Spleen (tissue), 11 donors: ENCODE measurements around the gene ROR1. TPM values are rescaled to one million over a fixed set of nuclear protein-coding genes. Genes with fewer than 3 reads are reported as not detected.
A peak's percentile ranks its signal among the peaks of the same experiment; 100 is the strongest.

Experiments used
- DNase-seq: peaks from one replicate; pipeline ENCODE4 v3.0.0-alpha.2; 2020
- H3K27ac ChIP-seq, 8 donors: fragments of 200-600 bp; sonication (generic) in 7 of 8; 1 replicate in 4 of 8; 2 replicates in 4 of 8; pipeline versions ENCODE4 v1.5.0 to v1.8.0; 2016 to 2021; ENCODE audit warnings: inconsistent platforms in 4 of 8, mild to moderate bottlenecking in 4 of 8, moderate library complexity in 1 of 8
- H3K27me3 ChIP-seq, 7 donors: fragments of 200-600 bp; sonication (generic) in 6 of 7; replicated peaks in 1 of 7; 1 replicate in 4 of 7; 2 replicates in 3 of 7; pipeline versions ENCODE4 v1.5.0 to v1.8.0; 2016 to 2021; ENCODE audit warnings: inconsistent platforms in 3 of 7, mild to moderate bottlenecking in 1 of 7
- H3K36me3 ChIP-seq, 6 donors: fragments of 200-600 bp; sonication (generic) in 5 of 6; 1 replicate in 4 of 6; 2 replicates in 2 of 6; pipeline versions ENCODE4 v1.5.0 to v1.8.0; 2016 to 2021; ENCODE audit warnings: inconsistent platforms in 2 of 6
- H3K4me1 ChIP-seq, 6 donors: fragments of 200-600 bp; sonication (generic) in 5 of 6; 1 replicate in 3 of 6; 2 replicates in 3 of 6; pipeline versions ENCODE4 v1.5.0 to v1.8.0; 2016 to 2021; ENCODE audit warnings: inconsistent platforms in 3 of 6
- H3K4me3 ChIP-seq, 8 donors: fragments of 200-600 bp; sonication (generic) in 7 of 8; 1 replicate in 4 of 8; 2 replicates in 4 of 8; pipeline versions ENCODE4 v1.5.0 to v1.8.0; 2016 to 2021; ENCODE audit warnings: inconsistent platforms in 4 of 8, mild to moderate bottlenecking in 4 of 8, moderate library complexity in 2 of 8
- H3K9me3 ChIP-seq, 8 donors: fragments of 200-600 bp; sonication (generic) in 7 of 8; 1 replicate in 4 of 8; 2 replicates in 4 of 8; pipeline versions ENCODE4 v1.5.0 to v1.8.0; 2016 to 2021; ENCODE audit warnings: inconsistent platforms in 4 of 8
- CTCF ChIP-seq, 11 experiments: fragments of 200-600 bp in 7 of 11; fragments of 450-650 bp in 4 of 11; sonication (generic) in 4 of 11; IDR thresholded peaks in 8 of 11; conservative IDR thresholded peaks in 3 of 11; 1 replicate in 7 of 11; 2 replicates in 4 of 11; pipeline versions ENCODE4 v1.4.0 to v1.8.0; 2016 to 2021; ENCODE audit warnings: antibody characterized with exemption in 11 of 11, inconsistent platforms in 4 of 11, mild to moderate bottlenecking in 1 of 11
- POLR2A ChIP-seq, 3 donors: fragments of 450-650 bp; IDR thresholded peaks; one replicate each; pipeline ENCODE4 v1.5.1; 2017; ENCODE audit warnings: antibody characterized with exemption in 3 of 3, mild to moderate bottlenecking in 1 of 3
- POLR2AphosphoS5 ChIP-seq, 3 donors: sonication (generic); formaldehyde crosslinking; IDR thresholded peaks; one replicate each; pipeline ENCODE4 v1.5.1; 2017; ENCODE audit warnings: antibody characterized with exemption in 3 of 3
- WGBS, 5 donors: extraction: QIAGEN DNeasy Blood & Tissue Kit in 3 of 5; methylation state at CpG; one replicate each; pipeline versions ENCODE4 v1.1.5 to v1.1.7; 2013 to 2018; 5-methylcytosine and 5-hydroxymethylcytosine counted together
- intact Hi-C: fragments of 100-400 bp; cut with DNase I; formaldehyde crosslinking; loops from one replicate; pipeline ENCODE4 v1.15.0; 2023; ENCODE audit warnings: low total_unique reads
- polyA plus RNA-seq, 3 donors: library from polyadenylated mRNA; stranded (reverse); fragments of 200-250 nt; gene quantifications; one replicate each; pipeline ENCODE4 v1.2.1, GENCODE V29; 2013
- total RNA-seq, 7 donors: library from RNA; depleted of rRNA in 3 of 7; stranded (reverse); fragments of >200 nt in 3 of 7; fragmentation: NEBNext Ultra II Directional in 4 of 7; extraction: Animal tissue kit (Norgen Biotek cat#: 25700) in 4 of 7; gene quantifications; one replicate each; pipeline versions ENCODE4 v1.1.0 to v1.2.1, GENCODE V29; 2016 to 2021
- donor health status: healthy with polysubstance abuse.
- donor health status: DM: no; HTN: no; CAD: no; lungs with moderate emphysema.
- donor health status: DM: no; HTN: no; CAD: no.
- donor health status: Bipolar disorder and iron deficiency.
- donor health status: healthy.
- donor health status: DM: no; HTN: no; CAD: no.
- donor health status: DM: yes; HTN: yes; CAD: no.

The ROR1 gene
- total and polyA plus RNA-seq, 10 donors, result 0.43 to 12.3 (median 6.4) TPM

GRCh38 chr1:63729227-63729620 lies 44.6 kb upstream of the ROR1 start:
- no peaks in the 10 kb centered on the region for H3K27me3 ChIP-seq
- no peak for DNase-seq
- TF ChIP-seq CTCF (IDR thresholded peaks at IDR 0.05 in 8 of 11, conservative IDR thresholded peaks at IDR 0.05 in 3 of 11), result no peak
- no peak overlapping the region for H3K27ac ChIP-seq
- no peaks in the 10 kb centered on the region for H3K36me3 ChIP-seq
- intact Hi-C loops, result no loop called here
- H3K4me1 ChIP-seq, result peaks cover 0 to 7% (median 0%) of the 10 kb centered on the region in 6 donors
- H3K9me3 ChIP-seq, result no peaks in the 10 kb centered on the region
- H3K4me3 ChIP-seq, result no peak overlapping the region
- whole genome bisulfite sequencing, 5 donors, result 78 to 91% (median 82%) methylated on average over 5 of the region's 5 CpGs

GRCh38 chr1:63730211-63730610 lies 43.6 kb upstream of the ROR1 start:
- Histone ChIP-seq H3K36me3 (no peaks in the 10 kb centered on the region), H3K27me3 (no peaks in the 10 kb centered on the region), H3K4me1 (peaks cover 0 to 7% (median 0%) of the 10 kb centered on the region in 6 donors), H3K9me3 (no peaks in the 10 kb centered on the region), H3K4me3 (no peak overlapping the region), H3K27ac (no peak overlapping the region)
- intact Hi-C loops, result no loop called here
- TF ChIP-seq CTCF (IDR thresholded peaks at IDR 0.05 in 8 of 11, conservative IDR thresholded peaks at IDR 0.05 in 3 of 11) (no peak), POLR2A (IDR thresholded peaks at IDR 0.05) (no peak), POLR2AphosphoS5 (IDR thresholded peaks at IDR 0.05) (no peak)
- no peak for DNase-seq
- WGBS, 5 donors, result 47 to 61% (median 57%) methylated on average over 4 of the region's 4 CpGs

- Histone ChIP-seq H3K36me3 (no peaks in the 10 kb centered on the region), H3K9me3 (peaks cover 0 to 8% (median 0%) of the 10 kb centered on the region in 8 donors), H3K27me3 (no peaks in the 10 kb centered on the region), H3K4me3 (peak overlapping the region in 2 of 8 donors; percentile 10 to 21), H3K4me1 (peaks cover 0 to 7% (median 0%) of the 10 kb centered on the region in 6 donors), H3K27ac (peak overlapping the region in 7 of 8 donors; percentile 5 to 47 (median 41))
- WGBS, 5 donors, result 57 to 76% (median 62%) methylated on average over 9 of the region's 9 CpGs
- intact Hi-C loops, result no loop called here
- no peak for DNase-seq
- TF ChIP-seq CTCF (IDR thresholded peaks at IDR 0.05 in 8 of 11, conservative IDR thresholded peaks at IDR 0.05 in 3 of 11), result no peak
- no peak for TF ChIP-seq POLR2AphosphoS5 (IDR thresholded peaks at IDR 0.05)
- TF ChIP-seq POLR2A (IDR thresholded peaks at IDR 0.05), result no peak
These were observed 42.4 kb upstream of the ROR1 start for GRCh38 chr1:63731117-63732043.

- intact Hi-C loops, result no loop called here
- H3K4me3 ChIP-seq, result no peak overlapping the region
- WGBS, 5 donors, result 71 to 94% (median 78%) methylated on average over 1 of the region's 1 CpG
- no peaks in the 10 kb centered on the region for H3K27me3 ChIP-seq
- H3K9me3 ChIP-seq, result peaks cover 0 to 8% (median 0%) of the 10 kb centered on the region in 8 donors
- no peaks in the 10 kb centered on the region for H3K36me3 ChIP-seq
- H3K4me1 ChIP-seq, result peaks cover 0 to 7% (median 0%) of the 10 kb centered on the region in 6 donors
- no peak overlapping the region for H3K27ac ChIP-seq
- no peak for DNase-seq
- TF ChIP-seq POLR2A (IDR thresholded peaks at IDR 0.05), result no peak
- TF ChIP-seq CTCF (IDR thresholded peaks at IDR 0.05 in 8 of 11, conservative IDR thresholded peaks at IDR 0.05 in 3 of 11), result no peak
- no peak for TF ChIP-seq POLR2AphosphoS5 (IDR thresholded peaks at IDR 0.05)
These were observed 41.2 kb upstream of the ROR1 start for GRCh38 chr1:63732666-63733065.
